ENCODE measurements around the gene UBXN4.

DNA sequence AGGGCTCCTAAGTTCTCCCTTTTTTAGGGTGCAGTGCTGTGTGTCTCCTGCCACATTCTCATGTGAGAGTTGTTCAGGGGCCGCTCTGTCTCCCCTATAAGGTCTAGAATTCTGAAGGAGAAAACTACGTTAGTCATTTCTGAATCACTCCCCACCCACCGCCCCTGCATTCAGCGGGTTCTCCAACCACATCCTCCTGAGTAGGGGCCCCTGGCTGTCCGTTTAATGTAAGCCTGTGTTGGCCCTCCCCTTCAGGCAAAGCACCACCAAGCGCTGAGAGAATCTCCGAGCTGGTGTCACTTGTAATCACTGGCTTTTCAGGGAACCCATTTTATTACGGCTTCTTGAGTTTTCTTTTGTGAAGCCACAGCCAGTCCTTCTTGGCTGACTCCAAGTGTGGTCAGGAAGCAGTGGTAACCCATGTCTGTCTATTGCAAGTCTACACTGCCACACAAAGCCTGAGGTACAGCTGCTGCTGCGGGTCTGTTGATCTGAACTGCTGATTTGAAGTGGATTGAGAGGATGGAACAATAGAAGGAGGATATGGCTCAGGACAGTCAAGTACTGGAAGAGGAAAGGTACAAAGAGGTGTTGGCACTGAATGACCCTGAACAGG, 78.5 kb downstream of the UBXN4 start:
- TF ChIP-seq, protein P1, sequence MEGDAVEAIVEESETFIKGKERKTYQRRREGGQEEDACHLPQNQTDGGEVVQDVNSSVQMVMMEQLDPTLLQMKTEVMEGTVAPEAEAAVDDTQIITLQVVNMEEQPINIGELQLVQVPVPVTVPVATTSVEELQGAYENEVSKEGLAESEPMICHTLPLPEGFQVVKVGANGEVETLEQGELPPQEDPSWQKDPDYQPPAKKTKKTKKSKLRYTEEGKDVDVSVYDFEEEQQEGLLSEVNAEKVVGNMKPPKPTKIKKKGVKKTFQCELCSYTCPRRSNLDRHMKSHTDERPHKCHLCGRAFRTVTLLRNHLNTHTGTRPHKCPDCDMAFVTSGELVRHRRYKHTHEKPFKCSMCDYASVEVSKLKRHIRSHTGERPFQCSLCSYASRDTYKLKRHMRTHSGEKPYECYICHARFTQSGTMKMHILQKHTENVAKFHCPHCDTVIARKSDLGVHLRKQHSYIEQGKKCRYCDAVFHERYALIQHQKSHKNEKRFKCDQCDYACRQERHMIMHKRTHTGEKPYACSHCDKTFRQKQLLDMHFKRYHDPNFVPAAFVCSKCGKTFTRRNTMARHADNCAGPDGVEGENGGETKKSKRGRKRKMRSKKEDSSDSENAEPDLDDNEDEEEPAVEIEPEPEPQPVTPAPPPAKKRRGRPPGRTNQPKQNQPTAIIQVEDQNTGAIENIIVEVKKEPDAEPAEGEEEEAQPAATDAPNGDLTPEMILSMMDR (conservative IDR thresholded peaks at IDR 0.05 in 1 of 2, IDR thresholded peaks at IDR 0.05 in 1 of 2; ENCODE audit: extremely low read depth in 1 of 2, insufficient read depth in 1 of 2, low read depth in 1 of 2, low read length in 2 of 2), result no peak
- TF ChIP-seq EZH2 (IDR thresholded peaks at IDR 0.05; ENCODE audit: borderline replicate concordance, low read length), result no peak
